ENCODE results near the gene LACC1.

Gene LACC1

DNA sequence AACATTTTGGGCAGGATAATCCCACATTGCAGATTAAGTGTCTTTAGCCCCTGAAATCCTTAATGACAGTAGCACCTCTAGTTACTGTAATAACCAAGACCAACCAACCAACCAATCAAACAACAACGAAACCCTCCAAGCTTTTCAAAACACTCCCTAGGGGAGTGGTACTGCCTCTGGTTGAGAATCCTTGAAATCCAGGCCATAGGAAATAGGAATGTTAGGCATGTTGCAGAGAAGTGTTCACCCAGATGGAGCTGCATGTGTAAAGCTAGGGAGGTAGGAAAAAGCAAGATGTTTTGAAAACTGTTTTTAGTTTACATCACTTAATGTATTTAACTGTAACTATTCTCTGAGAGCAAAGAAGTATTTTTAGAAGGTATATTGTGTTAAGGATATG lies 4.5 kb downstream of the LACC1 start:
- no peak for DNase-seq (ENCODE audit: low spot score)

DNA sequence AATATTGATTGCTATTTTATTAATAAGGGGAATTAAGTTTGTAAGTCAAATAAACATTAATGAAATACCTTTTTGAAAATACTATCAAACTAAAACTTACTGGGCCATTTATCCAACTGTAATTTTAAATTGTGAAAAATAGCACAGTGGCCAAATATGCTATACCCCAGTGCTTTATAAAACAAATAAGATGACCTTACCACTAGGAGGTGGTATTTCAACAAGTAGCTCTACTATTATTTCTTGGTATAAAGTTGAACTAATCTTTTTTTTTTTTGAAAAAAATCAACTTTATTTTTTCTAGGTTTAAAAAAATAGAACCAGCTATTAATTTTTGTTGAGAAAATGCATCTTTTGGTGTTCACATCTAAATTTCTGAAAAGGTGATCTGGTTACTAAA lies 14.7 kb downstream of the LACC1 start:
- DNase-seq (ENCODE audit: low spot score), result no peak

DNA sequence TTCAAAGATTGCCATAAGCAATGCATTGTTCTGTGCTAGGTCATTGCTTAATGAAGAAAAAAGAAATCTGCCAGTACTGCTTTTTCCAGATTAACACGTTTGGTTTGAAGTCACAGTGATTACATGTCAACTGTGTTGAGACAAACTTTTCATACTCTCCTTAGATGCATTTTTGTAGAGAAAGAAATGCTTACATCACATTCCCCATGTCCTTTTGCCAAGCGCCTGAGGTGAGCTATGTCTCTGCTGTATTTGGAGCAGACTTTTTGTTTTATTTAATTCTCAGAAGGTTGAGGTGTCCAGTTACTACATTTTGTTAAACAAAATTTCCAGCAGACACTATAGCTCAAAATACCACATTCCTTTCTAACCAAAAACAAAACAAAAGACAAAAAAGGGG lies 16.2 kb downstream of the LACC1 start:
- no peak for DNase-seq (ENCODE audit: low spot score)

DNA sequence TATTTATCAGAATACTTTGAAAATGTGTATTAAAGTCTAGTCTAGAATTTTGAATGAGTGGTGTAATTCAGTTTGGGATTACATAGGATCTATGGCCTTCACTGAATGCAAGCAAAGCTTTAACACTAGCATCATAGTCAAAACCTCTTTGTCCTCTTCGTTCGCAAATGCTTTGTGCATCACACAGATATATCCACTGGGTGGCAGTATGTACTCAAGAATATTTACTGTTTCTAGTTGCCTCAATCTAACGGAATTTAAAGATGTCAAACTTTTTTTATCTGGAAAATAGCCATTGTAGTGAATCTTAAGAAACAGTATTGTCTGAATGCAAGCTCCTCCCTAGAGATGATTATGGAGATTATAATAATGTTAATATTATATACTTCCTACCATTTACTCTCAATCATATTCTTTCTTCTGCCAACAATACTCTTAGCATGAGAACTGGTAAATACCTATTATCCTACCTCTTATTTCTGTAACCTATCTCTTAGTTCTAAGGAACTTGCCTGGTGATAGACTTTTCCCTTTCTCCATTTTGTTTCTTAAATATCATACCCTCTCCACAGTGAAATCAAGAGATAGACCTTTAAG lies 25.8 kb downstream of the LACC1 start:
- DNase-seq (ENCODE audit: low spot score), result peak; percentile 79

DNA sequence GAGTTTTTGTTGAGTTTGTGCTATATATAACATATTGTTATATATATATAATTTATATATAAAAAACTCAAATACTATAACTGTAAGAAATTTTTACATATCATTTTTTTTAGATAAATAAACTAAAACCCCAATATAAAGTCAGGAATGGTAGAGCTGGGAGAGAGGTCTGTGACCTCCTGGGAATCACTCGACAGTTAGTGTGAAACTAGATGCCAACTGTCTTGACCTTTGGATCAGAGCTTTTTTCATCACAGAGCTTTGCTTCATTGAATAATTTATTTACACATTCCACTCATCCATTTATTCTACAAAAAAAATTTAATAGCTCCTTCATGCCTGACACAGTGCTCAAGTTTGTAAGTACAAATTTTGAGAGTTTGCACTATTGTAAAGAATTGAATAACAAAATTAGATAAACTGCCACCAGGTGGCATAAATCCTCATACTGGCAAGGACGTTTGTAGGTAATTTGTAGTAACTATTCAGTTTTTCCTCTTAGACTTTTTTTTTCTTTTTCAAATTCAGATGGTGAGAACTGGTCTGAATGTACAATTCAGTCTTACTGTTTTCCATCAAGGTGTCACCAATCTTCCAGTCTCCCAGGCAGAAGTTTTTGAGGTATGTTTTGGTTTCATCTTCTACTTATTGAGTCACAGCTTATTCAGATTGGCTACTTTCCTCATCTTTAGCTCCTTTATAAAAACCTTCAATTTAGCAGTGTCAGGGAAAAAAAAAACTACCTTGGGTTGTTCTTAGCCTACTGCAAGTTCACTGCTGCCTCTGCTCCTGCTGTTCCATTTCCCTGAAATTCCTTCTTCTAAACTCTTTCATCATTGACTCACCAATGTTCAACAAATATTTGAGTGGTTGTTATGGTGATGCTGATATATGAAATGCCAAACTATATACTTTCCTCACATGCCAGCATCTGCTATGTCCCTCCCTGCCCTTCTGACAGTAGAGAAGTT lies 28.7 kb downstream of the LACC1 start:
- peak; percentile 63 for DNase-seq (ENCODE audit: low spot score)

DNA sequence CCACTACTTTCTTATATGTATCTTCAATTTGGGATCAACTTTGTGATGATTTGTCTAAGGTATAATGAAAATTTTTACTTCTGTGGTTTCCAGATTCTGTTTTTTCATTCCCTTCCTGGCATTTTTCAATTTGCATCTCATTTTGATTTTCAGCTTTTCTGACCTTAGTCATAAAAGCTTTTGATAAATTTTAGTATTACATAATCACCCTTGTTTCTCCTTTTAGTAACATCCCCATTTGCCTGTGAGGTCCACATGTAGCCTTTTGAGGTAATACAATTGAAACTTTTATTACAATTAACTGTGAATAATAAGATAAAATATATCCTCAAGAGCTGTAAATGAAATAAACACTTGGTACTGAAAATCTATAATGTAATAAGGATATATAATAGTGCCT lies 31.2 kb downstream of the LACC1 start:
- no peak for DNase-seq (ENCODE audit: low spot score)

DNA sequence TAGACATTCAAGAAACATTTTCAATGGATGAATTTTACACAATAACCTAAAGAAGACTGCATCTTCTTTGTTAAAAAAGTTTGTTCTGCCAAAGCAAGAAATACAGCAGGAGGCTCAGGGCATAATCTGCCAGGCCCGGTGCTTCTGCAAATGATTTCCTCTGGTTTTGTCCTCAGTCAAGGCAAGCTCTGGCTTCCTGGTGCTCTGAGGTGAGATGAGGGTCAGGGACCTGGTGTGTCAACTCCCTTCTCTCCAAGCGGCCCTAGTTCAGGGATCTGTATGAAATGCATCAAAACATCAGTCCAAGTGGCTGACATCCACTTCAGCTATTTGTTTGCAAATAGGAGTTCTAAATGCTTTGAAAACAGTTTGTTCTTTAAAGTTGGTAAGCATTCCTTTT lies 31.6 kb downstream of the LACC1 start:
- no peak for DNase-seq (ENCODE audit: low spot score)

DNA sequence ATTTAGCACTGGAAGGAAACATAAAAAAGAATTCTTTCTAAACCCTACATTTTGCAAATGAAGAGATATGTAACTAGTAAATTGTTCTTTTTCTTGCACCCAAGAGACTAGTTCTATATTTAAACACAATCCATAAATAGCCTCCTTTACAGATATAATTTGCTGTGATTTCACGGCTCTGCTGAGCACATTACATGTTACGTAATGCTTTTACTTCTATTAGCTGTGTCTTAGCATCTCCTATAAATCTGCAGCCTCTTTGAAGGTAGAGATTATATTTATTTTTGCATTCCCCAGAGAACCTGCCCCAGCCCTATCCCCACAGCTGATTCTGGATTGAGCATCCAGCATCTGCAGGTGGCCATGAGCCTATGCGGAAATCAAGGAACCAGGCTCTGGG lies 32.2 kb downstream of the LACC1 start:
- no peak for DNase-seq (ENCODE audit: low spot score)

DNA sequence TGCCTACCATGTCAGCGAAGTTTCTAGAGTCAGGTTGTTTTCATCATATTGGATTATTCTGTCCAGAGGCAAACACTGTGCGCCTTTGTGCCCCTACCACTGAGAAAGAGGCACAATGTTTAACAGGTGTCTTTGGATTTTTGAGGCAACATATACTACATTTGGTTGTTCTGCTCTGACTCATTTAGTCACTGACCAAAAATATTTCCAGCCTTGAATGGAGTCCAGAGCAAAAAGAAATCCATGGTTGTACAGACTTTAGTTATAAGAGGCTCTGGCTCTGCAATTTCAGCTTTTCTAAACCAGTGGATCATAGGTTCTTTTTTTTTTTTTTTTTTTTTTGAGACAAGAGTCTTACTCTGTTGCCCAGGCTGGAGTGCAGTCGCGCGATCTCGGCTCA lies 35.7 kb downstream of the LACC1 start:
- DNase-seq (ENCODE audit: low spot score), result no peak

DNA sequence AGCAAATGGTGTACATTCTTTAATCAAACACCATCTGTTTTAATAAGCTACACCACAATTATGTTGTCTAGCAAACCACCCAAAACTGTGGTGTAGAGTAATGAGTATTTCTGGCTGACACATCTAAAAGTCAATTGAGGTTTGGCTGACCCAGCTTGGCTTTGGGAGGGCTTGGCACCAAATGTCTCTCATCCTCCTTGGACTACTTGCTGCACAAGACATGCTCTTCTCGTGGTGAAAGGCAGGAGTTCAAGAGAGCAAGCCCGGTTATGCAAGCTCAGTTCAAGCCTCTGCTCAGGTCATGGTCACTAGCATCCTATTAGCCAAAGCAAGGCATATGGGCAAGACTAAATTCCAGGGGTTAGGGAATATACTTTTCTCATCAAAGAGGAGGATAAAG lies 37.1 kb downstream of the LACC1 start:
- DNase-seq (ENCODE audit: low spot score), result no peak

DNA sequence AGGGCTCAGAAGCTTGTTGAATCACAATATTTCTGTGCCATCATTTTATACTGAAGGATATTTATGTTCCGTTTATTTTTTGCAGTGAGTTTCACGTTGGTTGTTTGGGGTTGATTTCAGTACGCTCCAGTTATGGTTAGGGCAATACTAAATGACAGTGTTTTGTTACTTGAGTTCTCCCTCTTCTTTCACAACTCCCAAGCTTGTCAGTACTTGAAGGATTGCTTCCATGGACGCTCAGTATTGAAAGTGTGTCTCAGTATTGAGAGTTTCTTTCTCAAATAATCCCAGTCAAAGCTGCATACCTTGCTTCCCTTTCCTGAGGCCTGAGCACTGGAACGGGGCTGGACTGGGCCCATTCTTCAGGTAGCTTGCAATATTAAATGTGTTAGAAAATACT lies 38.9 kb downstream of the LACC1 start:
- no peak for DNase-seq (ENCODE audit: low spot score)

DNA sequence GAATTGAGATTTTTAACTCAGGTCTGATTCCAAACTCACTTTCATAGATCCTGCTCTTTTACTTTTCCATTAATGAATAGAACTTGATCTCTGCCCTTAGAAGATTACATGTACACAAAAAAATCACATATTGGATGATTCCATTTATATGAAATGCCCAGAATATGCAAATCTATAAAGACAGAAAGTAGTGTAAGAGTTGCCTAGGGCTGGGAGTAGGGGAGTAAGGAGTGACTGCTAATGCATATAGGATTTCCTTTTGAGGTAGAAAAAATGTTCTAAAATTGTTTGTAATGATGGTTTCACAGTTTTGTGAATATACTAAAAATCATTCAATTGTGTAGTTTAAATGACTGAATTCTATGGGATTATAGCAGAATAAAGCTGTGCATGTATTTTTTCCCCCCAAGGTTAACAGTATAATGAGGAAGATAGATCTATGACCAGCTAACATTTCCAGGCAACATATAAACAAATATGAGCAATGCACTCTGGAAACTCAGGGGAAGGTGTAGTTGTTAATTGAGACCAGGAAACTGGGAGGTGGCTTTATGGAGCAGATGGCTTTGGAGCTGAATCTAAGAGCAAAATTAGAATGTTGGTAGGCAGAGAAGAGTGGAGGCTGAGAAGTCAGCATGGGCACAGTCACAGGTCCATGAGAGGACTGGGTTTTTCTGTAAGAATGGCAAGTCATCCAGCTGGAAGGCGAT lies 41.4 kb downstream of the LACC1 start:
- no peak for DNase-seq (ENCODE audit: low spot score)

DNA sequence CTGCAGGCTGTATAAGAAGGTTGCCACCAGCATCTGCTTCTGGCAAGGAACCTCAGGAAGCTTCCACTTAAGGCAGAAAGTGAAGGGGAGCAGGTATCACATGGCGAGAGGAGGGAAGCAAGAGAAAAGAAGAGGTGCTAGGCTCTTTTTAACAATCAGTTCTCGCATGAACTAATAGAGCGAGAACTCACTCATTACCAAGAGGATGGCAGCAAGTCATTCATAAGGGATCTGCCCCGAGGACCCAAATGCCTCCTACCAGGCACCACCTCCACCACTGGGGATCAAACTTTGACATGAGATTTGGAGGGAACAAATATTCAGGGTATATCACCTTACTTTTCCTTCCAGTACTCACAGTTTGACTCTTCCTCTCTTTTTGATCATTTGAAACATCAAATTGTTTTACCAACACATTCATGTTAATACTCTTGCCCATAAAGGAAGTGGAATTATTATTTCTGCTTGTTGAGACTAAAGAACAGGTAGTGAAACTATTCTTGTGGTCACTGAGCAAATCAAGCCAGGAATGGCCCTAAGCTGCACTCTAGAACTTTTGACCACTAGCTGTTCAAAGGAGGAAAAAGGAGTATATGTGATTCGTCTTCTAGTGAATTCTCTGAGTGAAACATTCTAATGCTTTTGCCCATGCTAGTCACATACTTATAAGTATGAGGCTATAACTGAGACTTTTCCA lies 45.0 kb downstream of the LACC1 start:
- no peak for DNase-seq (ENCODE audit: low spot score)

DNA sequence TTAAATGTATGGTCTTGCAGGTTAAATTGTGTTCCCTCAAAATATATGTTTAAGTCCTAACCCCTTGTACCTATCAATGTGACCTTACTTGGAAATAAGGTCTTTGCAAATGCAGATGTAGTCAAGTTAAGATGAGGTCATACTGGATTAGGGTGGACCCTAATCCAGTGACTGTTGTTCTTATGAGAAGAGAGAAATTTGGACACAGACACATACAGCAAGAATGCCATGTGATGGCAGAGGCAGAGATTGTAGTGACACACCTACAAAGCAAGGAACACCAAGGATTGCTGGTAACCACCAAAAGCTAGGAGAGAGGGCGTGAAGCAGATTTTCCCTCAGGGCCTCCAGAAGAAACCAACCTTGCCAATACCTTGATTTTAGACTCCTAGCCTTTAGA lies 50.2 kb downstream of the LACC1 start:
- no peak for DNase-seq (ENCODE audit: low spot score)

DNA sequence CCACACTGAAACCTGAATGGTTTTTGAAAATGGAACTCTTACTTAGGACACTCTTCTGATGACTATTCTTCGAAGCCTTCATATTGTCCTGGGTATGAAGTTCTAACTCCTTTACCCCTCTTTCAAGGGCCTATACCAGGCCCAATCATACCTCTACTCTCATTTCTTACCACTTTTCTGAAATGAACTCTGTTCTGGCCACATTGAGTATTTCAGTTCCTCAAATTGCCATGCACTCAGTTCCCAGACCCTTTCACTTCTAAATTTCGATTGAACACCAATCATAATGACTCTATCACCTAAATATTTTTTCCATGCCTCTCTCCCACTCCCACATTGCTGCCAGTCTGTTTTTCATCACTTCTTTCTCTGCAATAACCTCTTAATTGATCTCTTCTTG lies 53.7 kb downstream of the LACC1 start:
- no peak for DNase-seq (ENCODE audit: low spot score)

DNA sequence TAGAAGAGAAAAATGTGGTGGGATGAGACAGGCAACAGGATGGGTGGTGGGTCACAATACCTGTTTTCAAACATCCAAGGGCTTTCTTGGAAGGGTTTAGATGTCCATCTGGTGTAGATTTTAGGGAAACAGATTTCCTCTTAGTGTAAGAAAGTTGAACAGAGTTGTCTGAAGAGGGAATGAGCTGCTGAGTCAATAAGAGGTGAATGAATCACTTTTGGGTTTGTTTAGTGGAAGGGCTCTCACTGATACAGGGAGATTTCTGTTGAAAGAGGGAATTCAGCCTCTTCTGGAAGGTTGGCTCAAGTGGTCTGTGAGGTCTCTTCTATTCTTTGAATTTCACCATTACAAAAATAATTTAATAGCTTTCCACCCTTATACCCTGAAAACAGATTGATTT lies 54.6 kb downstream of the LACC1 start:
- no peak for DNase-seq (ENCODE audit: low spot score)

DNA sequence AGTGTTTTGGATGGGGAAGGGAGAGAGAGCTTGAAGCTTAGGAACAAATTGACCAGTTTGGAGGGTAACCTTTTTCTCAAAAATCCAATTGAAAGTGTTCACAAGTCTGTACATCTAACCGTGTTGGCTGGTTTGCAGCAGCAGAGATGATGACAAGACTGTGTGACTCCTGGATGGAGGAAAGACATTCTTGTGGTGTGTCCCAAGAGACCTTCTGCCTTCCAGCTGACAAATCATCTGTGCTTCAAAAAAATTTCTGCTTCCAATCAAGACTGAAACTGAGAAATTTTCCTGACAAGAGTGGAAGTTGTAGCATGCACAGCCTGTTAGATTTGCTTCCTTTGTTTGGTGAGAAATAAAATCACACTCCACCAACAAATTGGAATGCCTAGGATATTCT lies 56.2 kb downstream of the LACC1 start:
- DNase-seq (ENCODE audit: low spot score), result no peak

DNA sequence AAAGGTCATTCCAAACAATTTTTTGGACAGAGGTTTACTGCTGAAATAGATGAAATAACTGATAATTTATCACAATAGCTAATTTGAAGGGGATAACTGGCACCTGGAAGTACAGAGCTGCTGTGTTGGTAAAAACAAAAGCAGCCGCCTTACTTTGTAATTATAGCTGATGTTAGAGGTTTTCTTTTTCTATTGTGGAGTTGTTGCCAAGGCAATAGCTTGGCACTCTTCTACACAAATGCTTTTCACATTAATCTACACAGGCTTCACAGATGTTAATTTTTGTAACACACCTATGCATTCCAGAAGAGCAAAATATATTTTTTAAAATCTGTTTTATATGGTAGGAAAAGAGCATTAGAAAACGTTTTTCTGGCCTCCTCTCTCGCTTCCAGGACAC lies 56.9 kb downstream of the LACC1 start:
- DNase-seq (ENCODE audit: low spot score), result no peak

DNA sequence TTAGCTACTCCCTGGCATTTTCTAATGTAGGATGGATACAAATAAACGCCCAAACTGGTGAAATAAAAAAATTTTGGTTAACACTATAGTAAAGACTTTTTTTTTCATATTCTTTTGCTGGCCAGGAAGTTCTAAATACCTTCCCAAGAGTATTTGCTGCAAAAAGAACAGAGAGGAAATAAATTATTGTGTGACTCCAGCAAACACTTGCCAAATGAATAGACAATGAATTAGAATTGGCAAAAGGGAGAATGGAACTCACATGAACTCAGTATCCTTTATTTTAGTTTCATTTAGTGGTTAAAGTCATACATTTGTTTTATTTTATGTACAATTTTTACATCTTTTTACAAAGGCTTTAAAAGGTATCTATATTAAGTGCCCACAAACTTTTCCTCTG lies 58.1 kb downstream of the LACC1 start:
- no peak for DNase-seq (ENCODE audit: low spot score)

DNA sequence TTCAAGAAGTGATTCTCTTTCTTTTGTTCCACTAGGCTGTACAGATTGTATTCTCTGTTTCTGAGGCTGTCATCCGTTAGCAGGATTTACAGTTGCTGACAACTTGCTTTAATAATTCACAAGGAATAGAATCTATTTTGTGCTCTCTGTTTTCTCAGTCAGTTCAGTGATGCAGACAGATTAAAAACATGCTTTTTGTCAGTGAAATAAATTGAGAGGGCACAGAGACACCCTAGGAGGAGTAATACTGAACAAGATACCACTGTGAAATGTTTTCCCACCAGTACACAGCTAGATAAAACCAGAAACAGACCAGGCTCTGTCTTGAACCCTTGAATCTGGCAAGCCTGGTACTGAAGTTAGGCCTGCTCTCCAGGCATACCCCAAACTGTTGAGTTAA lies 58.7 kb downstream of the LACC1 start:
- DNase-seq (ENCODE audit: low spot score), result no peak

DNA sequence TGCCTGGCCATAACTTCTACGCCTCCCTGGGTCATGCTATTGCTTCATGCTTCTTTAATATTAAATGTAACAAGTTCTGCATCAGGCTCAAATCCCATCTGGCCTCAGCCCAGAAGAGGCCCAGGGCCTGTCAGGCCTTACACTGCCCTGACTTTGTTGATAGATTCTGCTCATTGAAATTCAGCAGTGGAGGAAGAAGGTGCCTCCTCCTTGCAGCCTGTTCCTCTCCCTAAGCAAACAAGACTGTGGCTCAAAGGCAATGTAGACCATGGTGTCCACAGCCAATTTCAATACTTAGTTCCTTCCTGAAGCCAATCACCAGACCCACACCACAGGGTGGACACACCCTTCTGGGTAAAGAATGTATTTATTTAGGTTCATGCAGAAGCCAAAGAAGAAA lies 59.4 kb downstream of the LACC1 start:
- DNase-seq (ENCODE audit: low spot score), result no peak

DNA sequence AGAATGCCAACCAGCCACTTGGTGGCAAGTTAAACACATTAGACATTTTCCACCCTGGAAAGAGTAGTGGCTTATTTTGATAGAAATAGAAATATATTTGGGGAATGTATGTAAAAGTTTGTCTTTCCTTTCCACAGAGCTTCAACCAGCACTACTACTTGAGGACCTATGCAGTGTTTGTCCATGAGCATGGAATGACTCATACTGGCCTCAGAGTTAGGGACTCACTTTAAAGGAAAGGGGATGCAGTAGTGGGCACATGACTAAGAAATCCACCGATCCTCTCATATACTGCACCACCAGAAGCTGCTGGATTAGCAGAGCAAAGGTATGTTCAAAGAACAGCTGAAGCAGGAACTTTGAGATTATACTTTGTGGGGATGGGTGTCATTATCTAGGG lies 62.6 kb downstream of the LACC1 start:
- DNase-seq (ENCODE audit: low spot score), result no peak
